Esophagus muscularis mucosa (tissue), 4 donors: ENCODE data around the gene TIAL1.

Experiments used
- EP300 ChIP-seq: sonication (generic); formaldehyde crosslinking; IDR thresholded peaks from one replicate; pipeline ENCODE4 v1.6.1; 2017; ENCODE audit warnings: antibody characterized with exemption
- POLR2A ChIP-seq: fragments of 450-650 bp; IDR thresholded peaks from one replicate; pipeline ENCODE4 v1.6.1; 2017; ENCODE audit warnings: antibody characterized with exemption, moderate library complexity, mild to moderate bottlenecking, low read depth
- POLR2AphosphoS5 ChIP-seq, 2 donors: sonication (generic); formaldehyde crosslinking; IDR thresholded peaks; one replicate each; pipeline ENCODE4 v1.6.1; 2017; ENCODE audit warnings: antibody characterized with exemption in 2 of 2
- TF ChIP-seq, protein P1 (sequence below), 3 experiments: fragments of 200-600 bp in 2 of 3; fragments of 450-650 bp in 1 of 3; sonication (generic) in 2 of 3; IDR thresholded peaks; one replicate each; pipeline ENCODE4 v1.5.1; 2017 to 2019; ENCODE audit warnings: antibody characterized with exemption in 3 of 3, mild to moderate bottlenecking in 2 of 3, moderate library complexity in 1 of 3

DNA sequence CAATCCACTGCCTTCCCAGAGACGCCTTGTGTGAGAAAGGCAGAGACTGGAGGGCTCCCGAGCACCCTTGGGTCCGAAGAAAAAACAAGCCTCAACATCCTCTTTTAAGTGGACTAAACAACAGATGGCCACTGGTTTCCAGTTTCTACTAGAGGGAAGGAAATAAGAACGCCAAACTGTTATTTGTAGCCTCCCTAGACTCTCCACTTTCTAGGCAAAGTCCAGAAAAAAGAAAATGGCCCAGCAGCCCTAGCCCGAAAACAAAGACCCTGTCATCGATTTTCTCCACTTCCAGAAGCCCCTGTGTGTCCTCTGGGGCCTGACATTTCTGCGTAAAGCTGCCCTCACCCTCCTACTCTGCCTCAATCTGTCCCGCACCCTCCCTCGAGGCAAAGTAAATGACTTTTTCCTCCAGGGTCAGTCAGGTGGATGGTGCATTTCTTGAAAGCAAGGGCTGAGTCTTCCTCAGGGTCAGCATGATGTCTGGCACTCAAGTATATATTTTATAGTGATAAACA is 60.2 kb downstream of the TIAL1 start:
- TF ChIP-seq, protein P1, sequence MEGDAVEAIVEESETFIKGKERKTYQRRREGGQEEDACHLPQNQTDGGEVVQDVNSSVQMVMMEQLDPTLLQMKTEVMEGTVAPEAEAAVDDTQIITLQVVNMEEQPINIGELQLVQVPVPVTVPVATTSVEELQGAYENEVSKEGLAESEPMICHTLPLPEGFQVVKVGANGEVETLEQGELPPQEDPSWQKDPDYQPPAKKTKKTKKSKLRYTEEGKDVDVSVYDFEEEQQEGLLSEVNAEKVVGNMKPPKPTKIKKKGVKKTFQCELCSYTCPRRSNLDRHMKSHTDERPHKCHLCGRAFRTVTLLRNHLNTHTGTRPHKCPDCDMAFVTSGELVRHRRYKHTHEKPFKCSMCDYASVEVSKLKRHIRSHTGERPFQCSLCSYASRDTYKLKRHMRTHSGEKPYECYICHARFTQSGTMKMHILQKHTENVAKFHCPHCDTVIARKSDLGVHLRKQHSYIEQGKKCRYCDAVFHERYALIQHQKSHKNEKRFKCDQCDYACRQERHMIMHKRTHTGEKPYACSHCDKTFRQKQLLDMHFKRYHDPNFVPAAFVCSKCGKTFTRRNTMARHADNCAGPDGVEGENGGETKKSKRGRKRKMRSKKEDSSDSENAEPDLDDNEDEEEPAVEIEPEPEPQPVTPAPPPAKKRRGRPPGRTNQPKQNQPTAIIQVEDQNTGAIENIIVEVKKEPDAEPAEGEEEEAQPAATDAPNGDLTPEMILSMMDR (IDR thresholded peaks at IDR 0.05): no peak
- TF ChIP-seq POLR2A (no peak), EP300 (no peak), POLR2AphosphoS5 (IDR thresholded peaks at IDR 0.05) (no peak)
